GM18499 (cell line): Measurements from ENCODE around the gene YEATS4.

Experiments
- ATAC-seq: cut with Tn5 transposase; IDR thresholded peaks from one replicate; pipeline ENCODE4 v1.9.1; 2021; ENCODE audit warnings: moderate number of reproducible peaks; ENCODE audit not compliant: insufficient read depth, unreplicated experiment

The YEATS4 gene

DNA sequence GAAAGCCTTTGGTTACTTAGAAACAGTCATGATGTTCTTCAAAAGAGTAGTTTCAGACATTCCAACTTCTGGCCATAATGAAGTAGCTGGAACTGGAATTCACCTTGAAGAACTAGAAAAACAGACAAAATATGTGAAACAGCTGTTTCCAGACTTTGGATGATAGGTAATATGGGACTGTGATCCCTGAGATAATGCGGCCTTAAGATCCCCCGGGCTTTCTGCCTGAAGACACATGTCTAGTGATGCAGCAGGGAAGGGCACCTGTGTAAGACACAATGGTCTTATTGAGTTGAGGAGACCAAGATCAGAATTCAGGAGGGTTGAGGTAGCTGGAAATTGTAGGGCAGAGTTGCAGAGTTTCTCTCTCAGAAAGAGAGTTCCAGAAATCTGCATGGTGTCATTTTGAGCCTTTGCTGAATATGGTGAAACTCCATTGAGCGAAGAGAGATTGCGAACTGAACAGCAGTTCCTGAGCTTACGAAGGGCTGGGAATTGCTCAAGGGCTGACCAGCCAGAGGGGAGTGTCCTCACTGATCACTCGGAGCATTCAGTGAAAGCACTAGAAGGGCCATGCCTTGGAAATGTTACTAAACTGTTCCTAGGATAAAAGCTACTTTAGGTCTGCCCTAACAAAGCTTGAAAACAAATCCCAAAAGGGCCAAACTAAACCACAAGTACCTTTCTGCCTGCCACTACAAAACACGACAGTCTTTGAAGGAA lies 69.0 kb downstream of the YEATS4 start:
- ATAC-seq: no peak

DNA sequence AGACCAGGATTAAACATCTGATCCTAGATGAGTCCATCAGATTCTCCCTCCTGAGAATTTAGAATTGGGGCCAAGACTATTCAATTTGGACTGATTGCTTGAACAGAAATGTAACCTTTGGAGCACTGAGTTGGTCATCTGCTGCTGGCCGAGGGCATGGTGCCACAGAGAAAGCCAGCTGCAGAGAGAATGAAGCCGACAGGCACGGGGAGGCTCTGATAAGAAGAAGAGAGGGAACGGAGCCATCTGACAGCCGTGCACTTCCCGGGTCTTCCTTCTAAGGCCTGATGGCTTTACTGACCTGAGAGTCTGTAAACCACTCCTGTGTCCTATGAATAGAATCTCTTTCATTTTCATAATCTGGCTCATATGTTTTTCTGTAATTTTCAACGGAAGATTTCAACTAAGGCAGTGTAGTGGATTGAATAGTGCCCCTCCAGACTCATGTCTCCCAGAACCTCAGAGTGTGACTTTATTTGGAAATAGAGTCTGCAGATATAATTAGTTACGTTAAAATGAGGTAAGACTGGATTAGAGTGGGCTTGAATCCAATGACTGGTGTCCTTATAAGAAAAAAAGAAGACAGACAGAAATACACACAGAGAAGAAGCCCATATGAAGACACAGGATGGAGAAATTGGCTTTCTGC lies 71.5 kb downstream of the YEATS4 start:
- ATAC-seq: no peak

GRCh38 chr12:69431591-69432222 lies 72.2 kb downstream of the YEATS4 start:
- ATAC-seq: no peak

DNA sequence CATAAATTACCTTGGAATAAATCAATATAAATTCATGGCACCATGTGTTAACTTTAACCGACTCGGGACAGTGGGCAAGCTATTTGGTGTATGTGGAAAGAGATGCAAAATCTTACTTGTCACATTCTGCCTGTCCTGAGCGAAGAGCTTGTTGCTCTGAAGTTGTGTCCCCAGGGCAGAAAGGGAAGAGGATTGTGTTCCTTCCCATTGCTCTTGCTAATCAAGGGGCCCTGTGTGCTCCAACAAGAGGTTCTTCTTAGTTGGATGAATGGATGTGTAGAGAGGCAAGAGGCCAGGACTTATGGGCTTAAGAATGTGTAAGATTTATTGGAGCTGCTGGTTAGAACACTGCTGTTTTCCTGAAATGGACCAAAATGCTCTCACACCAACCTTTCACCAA lies 74.1 kb downstream of the YEATS4 start:
- no peak for ATAC-seq

DNA sequence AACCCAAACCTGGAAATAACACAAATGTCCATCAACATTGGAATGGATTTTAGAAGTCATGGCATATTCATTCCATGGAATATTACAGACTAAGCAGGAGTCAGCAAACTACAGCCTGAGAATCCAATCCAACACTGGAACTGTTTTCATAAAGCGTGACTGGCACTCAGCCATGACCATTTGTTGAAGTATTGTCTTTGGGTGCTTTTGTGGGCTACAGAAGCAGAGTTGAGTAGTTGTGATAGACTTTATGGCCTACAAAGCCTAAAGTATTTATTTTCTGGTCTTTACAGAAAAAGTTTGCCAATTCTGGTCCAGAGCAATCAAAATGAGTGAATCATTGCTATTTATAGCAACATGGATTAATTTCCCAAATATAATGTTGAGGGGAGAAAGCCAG lies 76.1 kb downstream of the YEATS4 start:
- no peak for ATAC-seq

- ATAC-seq: no peak
These were observed 77.5 kb downstream of the YEATS4 start for GRCh38 chr12:69437073-69437472.

DNA sequence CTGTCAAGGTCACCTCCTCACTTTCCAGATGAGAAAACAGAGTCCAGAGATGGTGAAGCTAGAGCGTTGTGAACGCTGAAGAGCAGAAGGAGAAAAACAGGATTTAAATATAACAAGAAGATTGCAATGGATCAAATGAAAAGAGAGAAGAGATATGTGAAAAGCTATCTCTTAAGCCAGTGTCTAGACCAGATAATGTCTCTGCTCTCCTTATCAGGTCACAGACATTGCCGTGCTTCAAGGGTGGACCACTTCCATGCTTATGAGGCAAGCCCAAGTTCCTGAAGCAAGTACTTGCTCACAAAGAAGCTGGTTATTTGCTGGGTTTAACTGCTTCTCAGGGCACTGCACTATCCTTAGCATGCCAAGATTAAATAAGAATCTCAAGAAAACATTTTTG lies 79.0 kb downstream of the YEATS4 start:
- ATAC-seq: no peak

GRCh38 chr12:69440016-69440415 lies 80.5 kb downstream of the YEATS4 start:
- no peak for ATAC-seq
